GM18519 (cell line): ENCODE measurements around the gene RPS6KA5.
"Not testable (repeated sequence)": the region's sequence is repeated elsewhere in the genome, so short reads cannot be mapped to it uniquely, and the experiment has no call there.

Experiments used
- ATAC-seq: cut with Tn5 transposase; IDR thresholded peaks from one replicate; pipeline ENCODE4 v1.9.1; 2021; ENCODE audit warnings: mild to moderate bottlenecking, moderate library complexity; ENCODE audit not compliant: unreplicated experiment, low FRiP score

The RPS6KA5 gene

GRCh38 chr14:90890322-90891020 is 170.0 kb downstream of the RPS6KA5 start:
- ATAC-seq: no peak

DNA sequence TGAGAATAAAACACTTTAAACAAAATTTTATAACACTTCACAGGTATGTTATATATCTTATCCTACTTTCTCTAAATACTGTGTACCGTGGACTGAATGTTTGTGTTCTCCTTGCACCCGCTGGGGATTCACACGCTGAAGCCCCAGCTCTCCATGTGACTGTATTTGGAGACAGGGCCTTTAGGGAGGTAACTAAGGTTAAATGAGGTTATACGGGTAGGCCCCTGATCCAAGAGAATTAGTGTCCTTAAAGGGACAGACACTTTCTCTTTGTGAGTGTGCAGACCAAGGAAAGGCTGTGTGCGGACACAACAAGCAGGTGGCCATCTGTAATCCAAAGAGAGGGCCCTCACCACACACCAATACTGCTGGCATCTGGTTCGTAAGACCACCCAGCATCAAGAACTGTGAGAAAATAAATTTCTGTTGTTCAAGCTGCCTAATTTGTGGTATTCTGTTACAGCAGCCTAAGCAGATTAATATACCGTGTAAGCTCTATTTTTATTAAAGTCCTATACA is 174.1 kb downstream of the RPS6KA5 start:
- ATAC-seq: no peak

DNA sequence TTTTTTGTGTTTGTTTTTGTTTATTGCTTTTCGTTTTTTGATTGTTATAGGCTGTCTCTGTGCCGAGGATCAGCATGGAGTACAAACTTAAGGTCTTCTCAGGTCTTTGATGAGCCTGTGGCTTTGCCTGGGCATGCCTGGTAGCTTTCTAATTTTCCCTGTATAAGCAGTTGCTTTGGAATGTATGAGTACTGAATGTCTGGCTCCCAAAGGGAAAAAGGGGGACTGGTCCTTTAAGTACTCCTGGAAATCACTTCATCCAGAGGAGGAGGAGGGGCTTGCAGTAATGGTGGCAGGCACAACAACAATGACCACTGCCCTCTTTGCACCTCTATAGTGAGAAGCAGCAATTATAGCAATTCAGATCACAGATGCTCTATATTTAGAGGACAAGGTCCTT is 176.7 kb downstream of the RPS6KA5 start:
- ATAC-seq: no peak

- ATAC-seq: no peak
Measured at GRCh38 chr14:90883197-90883596, 177.2 kb downstream of the RPS6KA5 start.

DNA sequence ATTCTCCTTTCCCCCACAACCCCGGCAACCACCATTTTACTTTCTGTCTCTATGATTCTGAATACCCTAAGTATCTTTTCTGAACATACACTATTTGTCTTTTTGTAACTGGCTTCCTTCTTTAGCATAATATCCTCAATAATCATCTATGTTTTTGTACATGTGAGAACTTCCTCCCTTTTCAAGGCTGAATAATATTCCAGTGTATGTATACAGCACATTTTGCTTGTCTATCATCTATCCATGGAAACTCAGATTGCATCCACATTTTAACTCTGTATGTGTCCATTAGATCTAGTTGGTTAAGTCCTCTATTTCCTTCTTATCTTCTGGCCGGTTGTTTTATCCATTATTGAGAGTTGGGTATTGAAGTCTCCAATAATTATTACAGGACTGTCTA is 180.2 kb downstream of the RPS6KA5 start:
- no peak for ATAC-seq

- no peak for ATAC-seq
Measured at GRCh38 chr14:90874599-90874998, 185.8 kb downstream of the RPS6KA5 start.

GRCh38 chr14:90871605-90872233 is 188.7 kb downstream of the RPS6KA5 start:
- ATAC-seq: no peak

DNA sequence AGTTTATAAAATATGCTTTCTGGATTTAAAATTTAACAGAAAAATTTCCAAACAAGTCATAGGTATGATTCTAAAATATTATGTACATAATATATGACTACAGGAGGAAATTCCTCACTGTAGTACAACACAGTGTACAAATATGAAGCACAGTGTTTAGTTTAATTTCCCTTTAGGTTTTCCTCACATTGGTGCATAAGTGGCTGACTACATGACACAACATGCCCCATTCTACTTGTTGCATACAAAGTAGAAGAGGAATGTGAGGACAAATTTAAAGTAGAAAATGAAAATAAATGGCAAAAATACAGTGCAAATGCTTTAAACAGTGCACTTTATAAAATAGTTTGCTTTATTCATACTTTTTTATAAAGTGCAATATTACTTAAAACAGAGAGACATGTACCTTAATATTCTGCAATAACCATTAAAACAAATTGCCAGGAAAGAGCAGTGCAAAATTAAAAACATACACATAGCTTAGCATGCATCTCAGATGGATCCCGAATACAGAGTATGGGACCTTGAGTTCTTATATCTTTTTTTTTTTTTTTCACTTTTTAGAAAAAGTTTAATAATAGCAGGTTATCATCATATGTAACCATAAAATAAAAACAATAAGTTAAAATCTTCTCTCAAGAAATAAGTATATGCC is 189.4 kb downstream of the RPS6KA5 start:
- ATAC-seq: no peak

- ATAC-seq: no peak
Measured at GRCh38 chr14:90867501-90867900, 192.9 kb downstream of the RPS6KA5 start.

DNA sequence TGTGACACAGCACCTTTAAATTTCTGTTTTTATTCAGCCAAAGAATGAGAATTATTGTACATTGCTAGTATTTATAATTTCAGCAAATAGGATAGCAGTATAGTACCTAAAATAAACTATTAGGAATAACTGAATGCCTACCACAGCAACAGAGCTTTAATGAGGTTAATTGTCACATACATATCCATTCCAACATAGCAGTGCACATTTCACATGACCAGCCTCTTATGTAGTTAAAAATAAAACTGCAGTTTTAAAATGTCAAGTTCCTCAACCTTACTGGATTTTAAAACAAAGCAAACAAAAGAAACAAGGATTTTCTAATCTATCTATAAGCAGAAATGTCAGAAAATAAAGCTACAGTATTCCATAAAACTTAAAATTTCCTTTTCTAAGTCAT is 193.6 kb downstream of the RPS6KA5 start:
- no peak for ATAC-seq

DNA sequence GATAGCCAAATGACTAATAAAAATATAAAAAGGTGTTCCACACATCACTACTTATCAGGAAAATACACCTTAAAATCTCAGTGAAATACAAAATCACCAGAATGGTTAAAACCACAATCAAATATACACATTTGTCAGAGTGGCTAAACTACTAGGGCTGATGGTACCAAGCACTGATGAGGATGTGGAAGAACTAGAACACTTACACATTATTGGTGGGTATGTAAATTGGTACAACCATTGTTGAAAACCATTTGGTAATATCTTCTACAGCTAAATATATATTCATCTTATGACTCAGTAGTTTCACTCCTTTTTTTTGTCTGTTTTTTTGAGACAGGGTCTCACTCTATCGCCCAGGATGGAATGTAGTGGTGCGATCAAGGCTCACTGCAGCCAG is 195.7 kb downstream of the RPS6KA5 start:
- no peak for ATAC-seq

- no peak for ATAC-seq
Measured at GRCh38 chr14:90858511-90858910, 201.9 kb downstream of the RPS6KA5 start.

DNA sequence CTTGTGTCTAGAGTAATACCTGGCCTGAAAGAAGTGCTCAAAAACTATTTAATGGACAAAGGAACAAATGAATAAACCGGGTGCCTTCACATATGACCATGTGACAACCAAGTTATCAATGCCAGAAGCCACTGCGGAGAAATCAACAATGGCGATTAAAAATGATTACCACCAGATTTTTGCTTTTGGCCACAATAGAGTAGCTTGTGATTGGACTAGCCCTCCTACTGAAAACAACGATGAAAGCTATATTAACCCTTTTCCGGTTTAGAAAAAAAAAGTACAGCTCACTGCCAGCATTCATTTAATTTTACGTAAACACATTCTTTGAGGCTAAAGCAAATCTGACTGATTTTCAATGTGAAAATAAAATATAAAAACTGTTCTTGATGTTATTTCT is 202.6 kb downstream of the RPS6KA5 start:
- no peak for ATAC-seq

DNA sequence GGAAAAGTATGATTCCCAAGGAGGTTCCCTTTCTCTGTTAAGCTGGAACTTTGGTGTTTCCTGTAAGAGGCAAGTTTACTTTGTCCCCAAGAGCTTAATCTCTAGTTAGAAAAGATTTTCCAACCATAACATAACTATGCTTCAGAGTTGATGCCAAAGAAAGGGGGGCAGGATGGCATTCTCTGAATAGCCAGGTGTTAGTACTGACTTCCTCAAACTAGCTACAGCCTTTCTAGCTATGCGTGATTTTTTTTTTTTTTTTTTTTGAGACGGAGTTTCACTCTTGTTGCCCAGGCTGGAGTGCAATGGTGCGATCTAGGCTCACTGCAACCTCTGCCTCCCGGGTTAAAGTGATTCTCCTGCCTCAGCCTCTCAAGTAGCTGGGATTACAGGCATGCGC is 204.3 kb downstream of the RPS6KA5 start:
- ATAC-seq: not testable (repeated sequence)

DNA sequence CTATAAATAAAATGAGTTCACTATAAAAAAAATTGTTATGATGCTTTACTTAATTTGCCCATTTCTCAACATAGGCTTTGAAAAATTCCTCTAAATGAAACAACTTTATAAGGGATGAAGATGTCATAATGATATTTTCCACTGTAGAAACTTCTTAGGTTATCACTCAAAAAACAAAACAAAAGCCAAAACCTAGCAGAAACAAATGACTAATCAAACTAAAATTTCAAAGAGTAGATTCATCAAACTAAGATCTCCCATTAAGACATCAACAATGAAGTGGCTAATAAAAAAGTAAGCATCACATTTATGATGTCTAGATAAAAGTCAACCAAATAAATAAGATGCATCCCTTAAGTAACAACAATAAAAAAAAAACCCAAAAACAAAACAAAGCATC is 207.3 kb downstream of the RPS6KA5 start:
- no peak for ATAC-seq

DNA sequence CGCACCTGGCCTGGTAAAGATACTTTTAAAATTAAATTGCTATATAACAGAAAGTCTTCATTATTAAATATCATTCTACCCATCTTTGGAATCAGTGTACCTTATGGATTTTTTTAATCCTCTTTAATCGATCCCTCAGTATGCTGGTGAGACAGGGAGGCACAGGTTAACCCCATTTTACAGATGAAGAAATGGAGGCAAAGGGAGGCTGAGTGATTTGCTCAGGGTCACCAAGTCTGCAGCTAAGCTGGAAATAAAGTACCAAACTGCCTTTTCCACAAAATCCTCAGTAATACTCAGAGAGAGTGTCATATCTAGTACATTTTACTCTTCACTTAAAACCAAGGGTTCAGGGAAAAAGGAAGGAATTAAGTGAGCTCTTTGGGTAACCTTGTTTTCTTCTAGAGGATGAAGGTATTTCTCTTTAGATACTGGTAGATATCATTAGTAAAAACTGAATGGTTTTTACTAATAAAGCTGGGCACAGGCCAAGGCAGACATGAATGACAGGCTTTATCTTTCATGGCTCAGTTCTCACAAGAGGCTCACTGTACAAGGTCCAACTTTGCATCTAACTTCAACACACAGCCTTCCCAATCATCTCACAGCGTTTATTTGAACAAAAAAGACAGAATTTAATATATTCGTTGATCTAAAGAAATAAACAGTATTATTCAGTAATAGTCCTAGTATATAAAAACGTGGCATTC is 209.0 kb downstream of the RPS6KA5 start:
- ATAC-seq: no peak

GRCh38 chr14:90850487-90850886 is 210.0 kb downstream of the RPS6KA5 start:
- no peak for ATAC-seq

- ATAC-seq: no peak
Measured at GRCh38 chr14:90849787-90850444, 210.5 kb downstream of the RPS6KA5 start.

DNA sequence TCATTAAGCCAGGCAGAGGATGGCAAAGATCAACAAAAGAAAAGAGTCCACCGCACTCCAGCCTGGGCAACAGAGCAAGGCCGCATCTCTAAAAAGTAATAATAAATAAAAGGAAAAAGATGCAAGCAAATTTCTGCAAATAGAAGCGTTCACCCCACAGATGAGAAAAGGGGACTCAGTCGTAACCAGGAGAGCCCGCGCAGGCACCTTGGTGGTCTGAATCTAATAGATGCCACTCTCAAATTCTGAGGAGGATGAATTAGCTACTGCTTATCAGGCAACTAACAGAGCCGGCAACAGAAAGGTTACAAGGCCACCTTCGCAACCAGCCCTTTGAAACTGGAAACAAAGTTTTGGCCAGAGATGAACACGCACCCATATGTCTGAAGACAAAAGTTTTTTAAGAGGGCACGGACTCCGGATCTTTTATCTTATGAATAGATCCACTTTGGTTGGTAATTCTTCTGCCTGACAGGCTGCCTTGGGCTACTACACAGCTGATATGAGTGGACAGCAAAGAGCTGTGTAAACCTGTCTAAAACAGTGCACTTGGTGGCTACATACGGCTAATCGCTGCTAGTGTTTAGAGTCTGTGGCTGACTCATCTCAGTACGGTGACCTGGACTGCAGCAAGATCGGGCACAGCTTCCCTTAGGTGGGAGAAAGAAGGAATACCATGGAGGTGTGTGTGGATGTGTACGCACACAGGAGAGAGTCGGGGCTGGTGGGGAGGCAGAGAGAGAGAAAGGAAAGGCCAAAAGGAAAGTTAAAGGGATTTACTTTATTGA is 211.3 kb downstream of the RPS6KA5 start:
- no peak for ATAC-seq

DNA sequence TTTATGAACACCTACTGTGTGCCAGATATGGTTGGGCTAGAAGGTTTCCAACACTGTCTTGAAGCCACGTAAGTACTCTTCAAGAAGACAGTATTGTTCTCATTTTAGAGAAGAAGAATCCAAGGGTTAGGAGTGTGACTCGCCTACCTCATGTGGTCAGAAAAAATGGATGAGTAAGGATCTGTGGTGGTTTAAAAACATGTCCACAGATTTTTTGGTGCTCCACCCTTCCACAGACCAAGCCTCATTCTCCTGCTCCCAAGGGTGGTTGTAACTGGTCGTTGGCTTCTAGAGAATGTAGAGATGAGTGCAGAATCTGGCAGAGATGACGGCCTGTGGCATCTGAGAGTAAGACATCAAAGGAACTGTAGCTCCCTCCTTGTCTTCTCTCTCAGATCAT is 213.9 kb downstream of the RPS6KA5 start:
- no peak for ATAC-seq
